GM19455 (cell line): ENCODE results near the gene RNASE1.
"Not testable (repeated sequence)": the region's sequence is repeated elsewhere in the genome, so short reads cannot be mapped to it uniquely, and the experiment has no call there.

Source experiments
- ATAC-seq: cut with Tn5 transposase; IDR thresholded peaks from one replicate; pipeline ENCODE4 v1.9.1; 2021; ENCODE audit not compliant: unreplicated experiment

RNASE1 gene

DNA sequence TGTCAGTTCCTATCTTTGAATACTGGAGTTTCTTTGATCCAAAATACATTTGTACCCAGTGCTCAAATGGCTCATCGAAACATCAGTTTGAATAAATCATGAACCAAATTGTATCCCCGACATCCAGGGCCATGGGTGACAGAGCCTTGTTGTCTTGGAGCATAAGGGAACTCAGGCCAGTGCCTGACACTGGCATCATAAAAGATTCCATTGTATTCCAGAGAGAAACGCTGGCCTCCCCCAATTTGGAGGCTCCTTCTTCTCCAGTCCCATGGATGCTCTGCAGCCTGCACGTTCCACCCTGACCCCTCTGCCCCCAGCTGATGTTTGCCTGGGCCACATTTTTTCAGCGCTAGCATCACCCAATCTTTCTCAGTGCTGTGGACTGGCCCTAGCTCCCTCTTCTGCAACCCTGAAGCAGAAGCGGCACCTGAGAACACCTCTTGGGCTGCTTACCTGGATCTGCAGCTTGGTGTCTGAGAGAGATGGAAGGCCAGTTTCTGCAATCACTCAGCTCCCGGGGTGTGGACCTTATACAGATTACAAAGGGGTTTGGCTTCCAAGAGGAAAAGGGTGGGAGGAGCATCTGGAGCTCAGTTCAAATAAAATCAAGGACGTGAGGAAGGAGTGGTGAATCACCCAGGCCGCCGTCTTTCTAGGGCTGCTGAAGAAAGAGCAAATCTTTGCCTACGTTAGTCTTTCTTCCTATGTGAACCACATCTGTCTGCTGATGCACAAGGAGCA, at the start of gene RNASE1:
Gene RNASE1, minus strand, starts transcription at position 504 of the 744 bp plus-strand sequence. CDS start 776 bp downstream, outside the sequence.
- no peak for ATAC-seq

DNA sequence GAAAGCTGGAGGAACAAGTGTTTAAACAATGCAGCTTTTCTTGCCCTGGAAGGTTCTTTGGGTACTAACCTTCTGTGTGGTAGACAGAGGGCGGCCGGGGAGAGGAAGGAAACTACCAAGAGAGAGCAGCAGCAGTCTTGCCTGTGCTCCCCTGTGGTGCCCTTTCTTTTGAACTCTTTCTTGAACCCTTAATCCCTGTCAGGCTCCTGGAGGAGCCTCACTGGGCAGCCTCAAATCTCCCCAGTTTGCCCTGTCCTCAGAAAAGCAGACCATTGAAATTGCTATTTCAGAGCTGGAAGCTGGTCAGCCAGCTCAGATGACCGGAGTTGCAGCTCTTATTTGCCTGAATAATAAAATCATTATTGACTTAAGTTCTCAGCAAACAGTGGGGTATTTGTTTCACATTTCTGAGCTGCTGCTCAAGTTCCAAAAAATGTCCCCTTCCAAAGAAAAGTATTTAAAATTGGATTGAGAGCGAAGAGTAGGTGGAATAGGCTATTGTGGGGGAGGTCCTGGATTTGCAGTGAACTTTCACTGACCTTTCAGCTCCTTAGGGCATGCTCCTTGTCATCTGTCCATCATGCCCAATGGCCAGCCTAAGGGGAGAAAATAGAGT, 46.4 kb upstream of the RNASE1 start:
- ATAC-seq = no peak

DNA sequence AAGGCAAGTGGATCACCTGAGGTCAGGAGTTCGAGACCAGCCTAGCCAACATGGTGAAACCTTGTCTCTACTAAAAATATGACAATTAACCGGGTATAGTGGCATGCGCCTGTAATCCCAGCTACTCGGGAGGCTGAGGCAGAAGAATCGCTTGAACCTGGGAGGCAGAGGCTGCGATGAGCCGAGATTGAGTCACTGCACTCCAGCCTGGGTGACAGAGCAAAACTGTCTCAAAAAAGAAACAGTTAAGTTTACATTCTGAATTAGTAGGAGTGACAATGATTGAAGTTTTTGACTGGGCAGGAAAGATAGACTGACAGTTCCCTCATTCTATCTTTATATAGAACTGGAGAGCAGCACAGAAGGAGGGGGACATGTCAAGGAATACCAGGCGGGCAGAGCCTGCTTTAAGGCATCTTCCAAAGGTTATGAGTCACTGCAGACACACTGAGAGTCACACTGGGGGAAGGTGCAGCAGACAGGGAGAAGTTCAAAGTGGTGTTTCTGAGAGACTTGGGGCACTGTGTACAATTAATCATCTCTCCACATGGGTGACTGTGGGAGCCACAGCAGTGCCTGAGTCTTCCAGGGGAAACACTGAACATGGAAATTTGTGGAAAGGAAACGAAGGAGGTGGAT, 45.8 kb upstream of the RNASE1 start:
- ATAC-seq = no peak

DNA sequence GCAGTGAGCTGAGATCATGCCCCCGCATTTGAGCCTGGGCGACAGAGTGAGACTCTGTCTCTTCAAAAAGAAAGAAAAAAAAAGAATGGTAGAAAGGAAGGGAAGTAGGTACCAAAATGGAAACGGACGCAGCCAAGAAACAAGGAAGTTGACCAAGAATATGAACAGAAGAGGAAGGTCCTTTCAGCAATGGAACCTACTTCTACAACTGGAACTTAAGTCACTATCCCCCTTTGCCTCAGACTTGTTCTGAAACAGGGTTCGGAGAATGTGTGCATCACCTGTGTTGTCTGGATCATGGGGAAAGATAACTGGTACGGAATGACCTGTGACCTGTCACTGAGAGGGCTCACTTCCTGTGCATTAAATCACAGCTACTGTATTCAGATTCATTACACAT, 43.9 kb upstream of the RNASE1 start:
- no peak for ATAC-seq

DNA sequence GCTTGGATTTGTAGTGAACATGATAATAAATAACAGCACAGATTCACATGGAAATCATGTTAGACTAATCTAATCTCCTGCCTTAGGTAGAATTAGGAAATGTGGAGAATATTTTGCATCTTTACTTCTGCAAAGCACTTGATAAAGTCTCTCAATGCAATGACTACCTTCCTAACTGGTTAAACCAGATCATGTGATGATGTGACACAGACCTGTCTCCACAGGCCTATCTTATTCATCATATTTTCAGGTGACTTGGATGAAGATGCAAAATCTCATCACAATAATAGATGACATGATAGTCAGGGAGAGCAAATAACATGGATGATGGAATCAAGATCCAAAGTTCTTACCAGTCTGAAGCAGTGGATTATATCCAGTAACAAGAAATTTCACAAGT, 38.5 kb upstream of the RNASE1 start:
- ATAC-seq = no peak

DNA sequence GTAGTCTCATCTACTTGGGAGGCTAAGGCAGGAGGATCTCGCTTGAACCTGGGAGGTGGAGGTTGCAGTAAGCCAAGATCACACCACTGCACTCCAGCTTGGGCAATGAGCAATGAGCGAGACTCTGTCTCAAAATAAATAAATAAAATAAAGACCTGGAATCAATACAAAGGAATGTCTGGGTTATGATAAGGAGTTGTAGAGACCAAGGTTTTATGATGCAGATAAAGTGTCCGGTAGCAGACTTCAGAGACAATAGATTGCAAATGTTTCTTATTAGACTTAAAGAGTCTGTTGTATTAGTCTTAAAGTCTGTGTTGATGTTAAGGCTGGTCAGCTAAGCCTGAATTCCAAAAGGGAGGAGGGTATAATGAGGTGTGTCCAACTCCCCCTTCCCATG, 35.2 kb upstream of the RNASE1 start:
- ATAC-seq = no peak

DNA sequence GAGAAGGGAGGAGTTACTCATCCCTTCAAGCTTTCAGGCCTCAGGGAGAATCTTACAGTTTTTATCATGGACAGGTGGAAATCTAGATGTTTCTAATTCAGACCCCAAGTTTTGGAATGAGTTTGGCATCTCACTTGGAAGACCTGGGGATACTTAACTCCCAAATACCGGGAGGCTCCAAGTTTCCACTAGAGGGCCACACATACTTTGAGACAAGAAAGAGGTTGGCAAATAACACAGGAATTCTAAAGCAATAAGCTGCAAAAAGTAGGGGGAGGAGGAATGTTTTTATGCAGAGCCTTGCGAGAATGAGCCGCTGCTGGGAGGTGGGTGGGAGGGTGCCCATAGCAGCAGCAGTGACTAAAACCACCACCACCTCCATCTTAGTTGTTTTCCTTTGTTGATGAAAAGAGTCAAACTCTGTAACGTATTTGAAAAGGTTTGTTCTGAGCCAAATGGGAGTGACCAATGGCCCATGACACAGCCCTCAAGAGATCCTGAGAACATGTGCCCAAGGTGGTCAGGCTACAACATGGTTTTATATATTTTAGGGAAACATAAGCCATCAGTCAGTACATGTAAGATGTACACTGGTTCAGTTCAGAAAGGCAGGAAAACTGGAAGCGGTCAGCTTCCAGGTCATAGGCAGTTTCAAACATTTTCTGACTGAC, 34.2 kb upstream of the RNASE1 start:
- ATAC-seq = no peak

DNA sequence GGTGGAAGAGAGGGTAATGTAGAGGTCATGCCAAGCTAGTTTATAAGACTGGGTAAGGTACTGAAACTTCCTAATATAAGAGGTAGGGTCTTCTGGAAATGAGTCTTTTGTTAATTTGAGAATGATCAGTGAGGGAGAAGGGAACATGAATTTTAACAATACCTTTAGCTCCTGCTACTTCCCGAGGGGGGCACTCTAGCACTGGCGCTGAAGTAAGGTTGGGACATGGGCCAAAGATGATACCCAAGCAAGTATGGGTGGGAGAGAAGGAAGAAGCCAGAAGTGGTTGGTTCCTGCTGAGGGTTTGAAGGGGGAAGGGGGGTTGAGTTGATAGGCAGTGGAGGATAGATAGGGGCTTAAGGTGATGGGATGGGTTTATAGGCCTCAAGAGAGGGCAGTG, 32.3 kb upstream of the RNASE1 start:
- no peak for ATAC-seq

DNA sequence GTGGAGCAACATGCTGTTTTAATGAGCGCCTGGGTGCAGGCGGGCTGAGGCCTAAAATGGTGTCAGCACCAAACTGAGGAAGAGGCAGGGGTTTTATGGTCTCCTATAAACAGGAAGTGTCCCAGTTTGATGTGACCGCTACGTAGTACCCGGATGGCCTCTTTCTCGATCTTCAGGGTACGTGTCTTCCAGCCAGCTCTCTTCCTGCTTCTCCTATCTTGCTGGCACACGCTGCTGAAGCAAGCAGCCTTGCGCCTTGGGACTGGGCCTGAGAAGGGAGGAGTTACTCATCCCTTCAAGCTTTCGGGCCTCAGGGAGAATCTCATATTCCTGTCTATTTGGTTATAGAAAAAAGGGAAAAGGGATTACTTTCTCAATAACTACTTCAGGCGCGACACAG, 28.2 kb upstream of the RNASE1 start:
- ATAC-seq = no peak

DNA sequence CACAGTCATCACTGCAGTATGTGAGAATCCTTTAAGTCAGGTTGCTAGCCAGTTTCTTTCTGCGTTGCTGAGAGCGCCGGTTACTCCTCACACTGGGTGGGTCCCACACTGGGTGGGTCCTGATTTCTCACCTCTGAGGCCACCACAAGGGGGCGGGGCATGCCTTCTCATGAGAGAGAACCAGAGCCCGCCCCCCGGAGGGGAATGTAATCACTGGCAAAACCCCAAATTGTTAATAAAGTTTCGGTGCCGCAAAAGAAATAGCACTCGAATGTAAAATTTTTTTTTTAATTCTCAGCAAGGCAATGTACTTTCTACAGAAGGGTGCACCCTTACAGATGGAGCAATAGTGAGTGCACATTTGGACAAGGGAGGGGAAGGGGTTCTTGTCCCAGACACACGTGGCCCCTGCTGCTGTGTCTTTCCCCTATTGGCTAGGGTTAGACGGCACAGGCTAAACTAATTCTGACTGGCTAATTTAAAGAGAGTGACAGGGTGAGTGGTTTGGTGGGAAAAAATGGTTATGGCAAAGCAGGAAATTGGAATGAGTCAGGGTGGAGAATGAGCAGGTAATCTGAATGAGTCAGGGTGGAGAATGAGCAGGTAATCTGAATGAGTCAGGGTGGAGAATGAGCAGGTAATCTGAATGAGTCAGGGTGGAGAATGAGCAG, 25.5 kb upstream of the RNASE1 start:
- not testable (repeated sequence) for ATAC-seq

DNA sequence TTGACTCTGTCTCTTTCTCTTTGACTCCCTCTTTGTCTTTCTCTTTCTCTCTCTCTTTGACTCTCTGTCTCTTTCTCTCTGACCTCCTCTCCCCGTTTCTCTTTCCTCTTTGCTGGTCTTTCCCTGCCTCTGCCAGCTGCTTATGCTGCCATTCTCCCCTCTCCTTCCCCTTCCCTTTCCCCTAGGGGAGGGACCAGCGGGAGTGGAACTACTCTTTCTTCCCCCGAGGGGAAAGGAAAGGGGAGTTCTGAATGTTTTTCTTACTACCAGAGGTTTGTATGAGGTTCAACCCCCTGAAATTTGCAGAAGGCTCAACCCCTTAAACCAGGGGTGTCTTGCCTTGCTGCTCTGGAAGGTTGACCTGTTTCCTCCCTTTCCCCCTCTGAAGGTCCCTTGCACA, 24.7 kb upstream of the RNASE1 start:
- ATAC-seq = no peak

DNA sequence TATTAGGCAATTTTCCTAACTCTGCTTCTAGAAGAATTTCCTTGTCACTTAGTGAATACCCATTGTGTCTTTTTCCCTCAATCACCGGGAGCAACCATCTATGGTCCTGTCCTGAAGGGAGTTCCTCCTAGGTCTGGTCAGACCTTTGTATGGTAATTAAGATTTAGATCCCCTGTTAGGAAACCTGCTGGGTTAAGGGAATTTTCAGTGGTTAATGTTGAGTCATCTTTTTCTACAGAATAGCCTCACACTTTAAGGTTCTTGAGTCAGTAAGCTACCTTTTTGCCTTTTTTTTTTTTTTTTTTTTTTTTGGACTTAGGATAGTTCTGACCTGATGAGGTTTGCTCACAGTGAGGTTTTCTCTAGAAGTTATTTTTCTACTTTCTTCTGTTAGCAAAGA, 24.0 kb upstream of the RNASE1 start:
- not testable (repeated sequence) for ATAC-seq

DNA sequence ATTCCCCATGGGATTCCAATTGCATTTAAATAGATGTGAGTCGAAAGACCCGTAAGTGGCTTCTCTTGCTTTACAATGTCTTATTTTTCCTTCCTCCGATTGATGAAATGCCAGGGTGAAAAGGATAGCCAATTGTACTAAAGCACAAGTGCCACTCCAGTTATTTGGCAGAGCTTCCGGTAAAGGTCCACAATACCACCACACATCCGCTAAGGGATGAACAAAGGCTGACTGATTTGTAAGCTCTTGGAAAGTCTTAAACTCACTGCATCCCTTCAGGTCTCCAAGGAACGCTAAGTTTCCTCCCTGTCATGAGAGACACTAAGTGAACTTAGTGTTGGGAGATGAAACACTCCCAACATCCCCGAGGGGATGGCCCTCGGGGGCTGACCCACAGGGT, 21.2 kb upstream of the RNASE1 start:
- no peak for ATAC-seq

DNA sequence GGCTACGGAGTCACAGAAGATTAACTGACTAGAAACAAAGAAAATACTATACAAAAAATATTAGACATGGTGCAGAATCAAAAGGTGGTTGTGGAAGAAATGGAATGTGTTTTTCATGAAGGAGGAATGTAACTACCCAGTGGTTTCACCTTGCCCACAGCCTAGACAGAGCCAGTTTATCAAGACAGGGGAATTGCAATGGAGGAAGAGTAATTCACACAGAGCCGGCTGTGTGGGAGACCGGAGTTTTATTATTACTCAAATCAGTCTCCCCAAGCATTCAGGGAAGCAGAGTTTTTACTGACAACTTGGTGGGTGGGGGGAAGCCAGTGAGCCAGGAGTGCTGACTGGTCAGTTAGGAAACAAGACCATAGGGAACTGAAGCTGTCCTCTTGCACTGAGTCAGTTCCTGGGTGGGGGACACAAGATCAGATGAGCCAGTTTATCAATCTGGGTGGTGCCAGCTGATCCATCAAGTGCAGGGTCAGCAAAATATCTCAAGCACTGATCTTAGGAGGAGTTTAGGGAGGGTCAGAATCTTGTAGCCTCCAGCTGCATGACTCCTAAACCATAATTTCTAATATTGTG, 19.0 kb upstream of the RNASE1 start:
- not testable (repeated sequence) for ATAC-seq

DNA sequence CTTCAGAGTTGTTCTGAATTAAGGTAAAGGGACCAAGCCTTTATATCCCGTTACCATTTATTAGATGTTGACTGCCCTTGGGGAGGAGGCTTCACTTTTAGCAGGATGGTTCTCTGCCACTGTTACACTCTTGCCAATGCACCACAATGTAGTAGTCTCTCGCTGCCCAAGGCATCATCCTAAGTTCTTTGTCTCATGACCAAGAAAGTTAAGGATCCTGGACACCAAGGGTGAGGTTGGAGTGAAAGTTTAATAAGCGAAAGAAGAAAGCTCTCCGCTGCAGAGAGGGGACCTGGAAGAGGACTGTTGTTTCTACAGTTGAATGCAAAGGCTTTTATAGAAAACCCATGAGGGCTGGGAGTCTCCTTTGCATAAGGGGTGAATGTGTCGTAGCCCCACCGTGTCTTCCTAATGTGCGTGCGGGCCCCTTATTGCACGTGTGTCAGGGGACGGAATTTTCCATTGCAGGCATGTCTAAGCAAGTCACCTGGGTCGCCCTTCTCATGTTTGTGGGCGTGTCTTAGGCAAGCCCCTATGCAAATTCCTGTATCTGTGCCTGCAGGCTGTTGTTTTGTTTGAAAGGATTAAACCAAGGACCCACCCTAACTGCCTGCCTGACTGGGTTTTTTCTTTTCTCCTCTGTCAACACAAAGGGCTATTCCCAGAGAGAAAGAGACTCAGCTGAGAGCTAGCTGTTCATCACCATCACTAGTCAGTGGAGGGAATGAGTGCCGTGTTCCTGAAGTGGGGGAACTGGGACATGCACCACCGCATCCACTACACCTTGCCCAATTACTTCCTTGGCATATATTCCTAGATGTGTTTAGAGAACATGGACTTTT, 17.6 kb upstream of the RNASE1 start:
- ATAC-seq = no peak

DNA sequence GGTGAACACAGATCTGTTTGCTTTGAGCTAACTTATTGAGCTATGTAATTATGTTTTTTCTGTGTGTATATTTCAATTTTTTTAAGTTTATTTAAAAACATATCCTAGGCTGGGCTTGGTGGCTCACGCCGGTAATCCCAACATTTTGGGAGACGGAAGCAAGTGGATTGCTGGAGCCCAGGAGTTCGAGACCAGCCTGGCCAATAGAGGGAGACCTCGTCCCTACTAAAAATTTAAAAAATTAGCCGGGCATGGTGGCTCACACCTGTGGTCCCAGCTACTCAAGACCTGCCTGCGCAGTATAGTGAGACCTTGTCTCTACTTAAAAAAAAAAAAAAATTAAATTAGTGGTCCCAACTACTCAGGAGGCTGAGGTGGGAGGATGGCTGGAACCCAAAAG, 16.2 kb upstream of the RNASE1 start:
- ATAC-seq = no peak

DNA sequence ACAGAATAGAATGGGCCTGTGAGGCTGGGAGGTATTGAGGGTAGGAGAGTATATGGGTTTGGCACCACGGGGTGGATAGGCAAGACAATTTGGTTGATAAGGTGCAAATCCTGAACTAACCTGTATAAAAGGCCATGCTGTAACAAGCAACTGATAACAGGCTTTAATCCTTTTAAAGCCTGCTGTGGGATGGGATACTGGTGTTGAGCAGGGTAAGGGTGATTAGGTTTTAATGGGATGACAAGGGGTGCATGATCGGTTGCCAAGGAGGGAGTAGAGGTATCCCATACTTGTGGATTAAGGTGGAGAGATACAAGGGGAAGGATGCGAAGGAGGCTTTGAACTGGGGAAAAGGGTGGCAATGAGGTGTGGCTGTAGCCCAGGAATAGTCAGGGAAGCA, 13.3 kb upstream of the RNASE1 start:
- ATAC-seq = not testable (repeated sequence)

DNA sequence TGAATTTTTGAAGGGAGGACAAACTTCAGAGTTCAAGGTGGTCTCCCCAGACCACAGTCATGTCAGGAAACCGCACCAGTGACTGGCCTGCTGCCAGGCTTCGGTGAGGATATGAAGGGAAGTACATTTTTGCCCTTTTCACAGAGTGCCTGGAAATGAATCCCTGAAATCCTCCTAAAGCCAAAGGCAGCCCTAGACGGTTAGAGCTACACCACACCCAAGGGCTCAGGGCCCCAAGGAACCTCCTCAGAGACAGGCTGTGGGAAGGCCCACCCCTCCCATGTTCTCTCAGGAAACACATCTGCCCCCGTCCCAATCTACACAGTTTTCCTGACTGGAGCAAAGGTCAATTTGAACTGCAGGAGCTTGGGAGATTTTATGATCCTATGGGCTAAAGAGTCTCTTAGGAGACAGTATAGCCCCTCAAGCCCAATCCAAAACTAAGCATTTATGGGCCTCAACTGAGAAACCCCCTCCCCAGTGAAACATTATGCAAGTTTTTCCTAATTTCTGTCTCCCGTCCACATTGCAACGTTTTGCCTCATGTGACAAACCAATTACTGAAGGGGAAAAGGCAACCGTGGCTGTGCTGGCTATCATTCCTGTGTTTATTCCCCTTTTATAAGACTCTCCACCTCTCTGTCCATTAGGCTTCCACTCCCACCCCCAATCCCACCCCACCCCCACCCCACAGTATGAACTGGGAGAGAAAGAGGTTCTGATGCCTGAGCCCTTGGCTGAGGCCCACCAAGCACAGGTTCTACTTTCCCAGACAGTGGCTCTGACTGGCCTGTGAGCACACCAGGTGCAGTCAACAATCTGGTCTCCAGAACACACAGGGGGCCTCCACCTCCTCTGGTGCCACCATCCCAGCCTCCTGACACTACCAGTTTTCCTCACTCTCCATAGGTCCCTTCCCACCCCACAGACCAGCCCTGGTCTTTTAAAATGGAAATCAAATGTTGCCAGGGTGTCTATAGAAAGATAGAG, 9.6 kb upstream of the RNASE1 start:
- no peak for ATAC-seq

DNA sequence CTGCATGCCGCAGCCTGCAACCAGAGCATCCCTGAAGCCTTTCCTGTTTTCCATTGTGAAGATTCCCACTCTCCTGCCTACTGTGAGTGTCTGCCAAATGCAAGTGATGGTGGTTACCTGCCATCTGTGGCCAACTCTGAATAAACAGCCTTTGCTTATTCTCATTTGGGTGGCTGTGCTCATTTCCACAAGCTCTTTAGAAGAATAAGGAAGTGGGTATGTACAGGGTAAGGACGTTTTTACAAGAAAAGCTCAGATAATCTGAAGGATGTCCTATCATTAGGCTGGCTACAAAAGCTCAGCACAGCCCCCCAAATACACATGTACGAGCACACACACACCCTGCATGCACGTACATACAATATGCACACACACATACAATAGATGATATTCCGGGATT, 7.3 kb upstream of the RNASE1 start:
- ATAC-seq = no peak
